ENCODE results near the gene IKZF1.

Gene IKZF1

GRCh38 chr7:50387351-50387750 is 82.8 kb downstream of the IKZF1 start:
- no peak for DNase-seq
- in situ Hi-C loops (cut with HindIII; ENCODE audit: low pct_ligation_motif_present, low pct_unique_long_range_greater_than_20kb, low sequenced_read_pairs) = no loop called here

- DNase-seq = no peak
- in situ Hi-C loops (cut with HindIII; ENCODE audit: low pct_ligation_motif_present, low pct_unique_long_range_greater_than_20kb, low sequenced_read_pairs) = no loop called here
Measured at GRCh38 chr7:50389961-50390360, 85.4 kb downstream of the IKZF1 start.

- no peak for DNase-seq
- in situ Hi-C loops (cut with HindIII; ENCODE audit: low pct_ligation_motif_present, low pct_unique_long_range_greater_than_20kb, low sequenced_read_pairs) = no loop called here
Measured at GRCh38 chr7:50391386-50391785, 86.9 kb downstream of the IKZF1 start.

GRCh38 chr7:50393076-50393475 is 88.6 kb downstream of the IKZF1 start:
- no peak for DNase-seq
- in situ Hi-C loops (cut with HindIII; ENCODE audit: low pct_ligation_motif_present, low pct_unique_long_range_greater_than_20kb, low sequenced_read_pairs) = no loop called here

GRCh38 chr7:50393547-50394252 is 89.2 kb downstream of the IKZF1 start:
- in situ Hi-C loops (cut with HindIII; ENCODE audit: low pct_ligation_motif_present, low pct_unique_long_range_greater_than_20kb, low sequenced_read_pairs) = no loop called here
- DNase-seq = no peak

- in situ Hi-C loops (cut with HindIII; ENCODE audit: low pct_ligation_motif_present, low pct_unique_long_range_greater_than_20kb, low sequenced_read_pairs) = no loop called here
- DNase-seq = no peak
Measured at GRCh38 chr7:50394315-50394714, 89.8 kb downstream of the IKZF1 start.

GRCh38 chr7:50396856-50397255 is 92.3 kb downstream of the IKZF1 start:
- no peak for DNase-seq
- in situ Hi-C loops (cut with HindIII; ENCODE audit: low pct_ligation_motif_present, low pct_unique_long_range_greater_than_20kb, low sequenced_read_pairs) = no loop called here

- no peak for DNase-seq
- in situ Hi-C loops (cut with HindIII; ENCODE audit: low pct_ligation_motif_present, low pct_unique_long_range_greater_than_20kb, low sequenced_read_pairs) = no loop called here
Measured at GRCh38 chr7:50397320-50397970, 92.9 kb downstream of the IKZF1 start.

GRCh38 chr7:50397971-50398324 is 93.4 kb downstream of the IKZF1 start:
- no peak for DNase-seq
- in situ Hi-C loops (cut with HindIII; ENCODE audit: low pct_ligation_motif_present, low pct_unique_long_range_greater_than_20kb, low sequenced_read_pairs) = no loop called here

GRCh38 chr7:50399206-50399605 is 94.7 kb downstream of the IKZF1 start:
- in situ Hi-C loops (cut with HindIII; ENCODE audit: low pct_ligation_motif_present, low pct_unique_long_range_greater_than_20kb, low sequenced_read_pairs) = no loop called here
- DNase-seq = no peak

GRCh38 chr7:50399635-50400034 is 95.1 kb downstream of the IKZF1 start:
- DNase-seq = no peak
- in situ Hi-C loops (cut with HindIII; ENCODE audit: low pct_ligation_motif_present, low pct_unique_long_range_greater_than_20kb, low sequenced_read_pairs) = no loop called here

GRCh38 chr7:50400114-50400513 is 95.6 kb downstream of the IKZF1 start:
- no peak for DNase-seq
- in situ Hi-C loops (cut with HindIII; ENCODE audit: low pct_ligation_motif_present, low pct_unique_long_range_greater_than_20kb, low sequenced_read_pairs) = no loop called here

GRCh38 chr7:50404392-50404791 is 99.9 kb downstream of the IKZF1 start:
- DNase-seq = no peak
- in situ Hi-C loops (cut with HindIII; ENCODE audit: low pct_ligation_motif_present, low pct_unique_long_range_greater_than_20kb, low sequenced_read_pairs) = no loop called here

GRCh38 chr7:50405221-50405620 is 100.7 kb downstream of the IKZF1 start:
- no peak for DNase-seq
- in situ Hi-C loops (cut with HindIII; ENCODE audit: low pct_ligation_motif_present, low pct_unique_long_range_greater_than_20kb, low sequenced_read_pairs) = no loop called here

- no peak for DNase-seq
- in situ Hi-C loops (cut with HindIII; ENCODE audit: low pct_ligation_motif_present, low pct_unique_long_range_greater_than_20kb, low sequenced_read_pairs) = no loop called here
Measured at GRCh38 chr7:50406935-50407334, 102.4 kb downstream of the IKZF1 start.

- in situ Hi-C loops (cut with HindIII; ENCODE audit: low pct_ligation_motif_present, low pct_unique_long_range_greater_than_20kb, low sequenced_read_pairs) = no loop called here
Measured at GRCh38 chr7:50409856-50410745, 105.6 kb downstream of the IKZF1 start.

GRCh38 chr7:50411332-50411731 is 106.8 kb downstream of the IKZF1 start:
- in situ Hi-C loops (cut with HindIII; ENCODE audit: low pct_ligation_motif_present, low pct_unique_long_range_greater_than_20kb, low sequenced_read_pairs) = no loop called here
- DNase-seq = no peak

More at GRCh38 chr7:50409856-50410745, 105.6 kb downstream of the IKZF1 start:
- DNase-seq = no peak

GRCh38 chr7:50412973-50413372 is 108.5 kb downstream of the IKZF1 start:
- DNase-seq = no peak
- in situ Hi-C loops (cut with HindIII; ENCODE audit: low pct_ligation_motif_present, low pct_unique_long_range_greater_than_20kb, low sequenced_read_pairs) = no loop called here

- in situ Hi-C loops (cut with HindIII; ENCODE audit: low pct_ligation_motif_present, low pct_unique_long_range_greater_than_20kb, low sequenced_read_pairs) = no loop called here
- DNase-seq = no peak
Measured at GRCh38 chr7:50413561-50413960, 109.0 kb downstream of the IKZF1 start.

Measured in ACHN (cell line).